NCI-H146 (cell line): ENCODE results near the gene TDRD6.
"Not testable (repeated sequence)": the region's sequence is repeated elsewhere in the genome, so short reads cannot be mapped to it uniquely, and the experiment has no call there.

Experiments used
- DNase-seq: peaks from one replicate; lab custom pipeline; 2025; lab: John Stamatoyannopoulos, UW

The TDRD6 gene

GRCh38 chr6:46687619-46688097 lies at the start of gene TDRD6:
TSS of gene TDRD6 (plus strand) at chr6:46687885. CDS start at chr6:46688129, 244 bp downstream.
- no peak for DNase-seq

GRCh38 chr6:46637933-46638332 lies 49.8 kb upstream of the TDRD6 start:
- no peak for DNase-seq

GRCh38 chr6:46638650-46639049 lies 49.0 kb upstream of the TDRD6 start:
- DNase-seq = no peak

- no peak for DNase-seq
Observed at GRCh38 chr6:46642928-46643751, 44.5 kb upstream of the TDRD6 start.

GRCh38 chr6:46645265-46645664 lies 42.4 kb upstream of the TDRD6 start:
- DNase-seq = no peak

GRCh38 chr6:46648108-46648507 lies 39.6 kb upstream of the TDRD6 start:
- DNase-seq = not testable (repeated sequence)

GRCh38 chr6:46648869-46649492 lies 38.7 kb upstream of the TDRD6 start:
- DNase-seq = no peak

GRCh38 chr6:46651006-46651405 lies 36.7 kb upstream of the TDRD6 start:
- DNase-seq = no peak

- DNase-seq = no peak
Observed at GRCh38 chr6:46651816-46652215, 35.9 kb upstream of the TDRD6 start.

- DNase-seq = no peak
Observed at GRCh38 chr6:46652232-46652602, 35.5 kb upstream of the TDRD6 start.

- DNase-seq = peak; percentile 76
Observed at GRCh38 chr6:46652603-46653438, 34.9 kb upstream of the TDRD6 start, which contains the start of the genes CYP39A1 and SLC25A27. TSS of gene CYP39A1 (minus strand) at chr6:46652818. CDS start at chr6:46652582, 236 bp downstream. TSS of gene SLC25A27 (plus strand) at chr6:46652975. CDS start at chr6:46653193, 218 bp downstream.

- no peak for DNase-seq
Observed at GRCh38 chr6:46653439-46654195, 34.1 kb upstream of the TDRD6 start.

GRCh38 chr6:46655803-46656202 lies 31.9 kb upstream of the TDRD6 start:
- no peak for DNase-seq

- no peak for DNase-seq
Observed at GRCh38 chr6:46657642-46658041, 30.0 kb upstream of the TDRD6 start.

GRCh38 chr6:46661483-46661882 lies 26.2 kb upstream of the TDRD6 start:
- no peak for DNase-seq

- no peak for DNase-seq
Observed at GRCh38 chr6:46667377-46667776, 20.3 kb upstream of the TDRD6 start.

- DNase-seq = no peak
Observed at GRCh38 chr6:46674410-46674809, 13.3 kb upstream of the TDRD6 start.

GRCh38 chr6:46676604-46677313 lies 10.9 kb upstream of the TDRD6 start:
- DNase-seq = no peak

- no peak for DNase-seq
Observed at GRCh38 chr6:46677314-46677654, 10.4 kb upstream of the TDRD6 start.

- no peak for DNase-seq
Observed at GRCh38 chr6:46684771-46685170, 2.9 kb upstream of the TDRD6 start.
